KOPT-K1 (cell line): ENCODE data around the gene BAIAP2L2.
A peak's percentile ranks its signal among the peaks of the same experiment; 100 is the strongest.

Experiments used
- H3K27ac ChIP-seq: fragments of 200-600 bp; sonication (generic); 2 replicates; pipeline ENCODE4 v1.5.1; 2016; ENCODE audit warnings: antibody characterized with exemption, mild to moderate bottlenecking, low read depth, low read length; ENCODE audit not compliant: poor library complexity, severe bottlenecking
- H3K36me3 ChIP-seq: fragments of 200-600 bp; sonication (generic); 2 replicates; pipeline ENCODE4 v1.5.1; 2017; ENCODE audit warnings: antibody characterized with exemption, mild to moderate bottlenecking, low read length, moderate library complexity; ENCODE audit not compliant: insufficient read depth
- H3K9me3 ChIP-seq: fragments of 200-600 bp; sonication (generic); 2 replicates; pipeline ENCODE4 v1.5.1; 2017; ENCODE audit warnings: antibody characterized with exemption, low read length, mild to moderate bottlenecking; ENCODE audit not compliant: insufficient read depth, poor library complexity, severe bottlenecking

Gene BAIAP2L2

DNA sequence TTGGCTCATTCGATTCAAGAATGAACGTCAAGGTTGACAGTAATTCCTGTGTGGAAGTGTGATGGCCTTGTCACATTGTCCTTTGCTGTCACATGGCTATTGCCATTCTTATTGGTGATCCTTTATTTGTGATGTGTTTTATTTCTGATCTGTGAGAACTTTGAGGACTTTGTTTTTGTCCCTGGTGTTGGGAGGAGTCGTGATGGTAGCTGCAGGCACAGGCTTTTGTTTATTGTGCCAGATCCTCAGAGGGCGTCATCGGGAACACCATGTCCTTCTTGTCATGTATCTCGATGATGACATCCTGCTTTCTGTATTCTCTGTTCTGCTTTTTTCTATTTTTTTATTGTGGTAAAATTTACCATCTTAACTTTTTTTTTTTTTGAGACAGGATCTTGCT is 47.7 kb downstream of the BAIAP2L2 start:
- Histone ChIP-seq H3K9me3 (no peaks in the 10 kb centered on the region), H3K27ac (no peak overlapping the region), H3K36me3 (peaks cover 15% of the 10 kb centered on the region; the same call in 1 of the 2 replicates)

DNA sequence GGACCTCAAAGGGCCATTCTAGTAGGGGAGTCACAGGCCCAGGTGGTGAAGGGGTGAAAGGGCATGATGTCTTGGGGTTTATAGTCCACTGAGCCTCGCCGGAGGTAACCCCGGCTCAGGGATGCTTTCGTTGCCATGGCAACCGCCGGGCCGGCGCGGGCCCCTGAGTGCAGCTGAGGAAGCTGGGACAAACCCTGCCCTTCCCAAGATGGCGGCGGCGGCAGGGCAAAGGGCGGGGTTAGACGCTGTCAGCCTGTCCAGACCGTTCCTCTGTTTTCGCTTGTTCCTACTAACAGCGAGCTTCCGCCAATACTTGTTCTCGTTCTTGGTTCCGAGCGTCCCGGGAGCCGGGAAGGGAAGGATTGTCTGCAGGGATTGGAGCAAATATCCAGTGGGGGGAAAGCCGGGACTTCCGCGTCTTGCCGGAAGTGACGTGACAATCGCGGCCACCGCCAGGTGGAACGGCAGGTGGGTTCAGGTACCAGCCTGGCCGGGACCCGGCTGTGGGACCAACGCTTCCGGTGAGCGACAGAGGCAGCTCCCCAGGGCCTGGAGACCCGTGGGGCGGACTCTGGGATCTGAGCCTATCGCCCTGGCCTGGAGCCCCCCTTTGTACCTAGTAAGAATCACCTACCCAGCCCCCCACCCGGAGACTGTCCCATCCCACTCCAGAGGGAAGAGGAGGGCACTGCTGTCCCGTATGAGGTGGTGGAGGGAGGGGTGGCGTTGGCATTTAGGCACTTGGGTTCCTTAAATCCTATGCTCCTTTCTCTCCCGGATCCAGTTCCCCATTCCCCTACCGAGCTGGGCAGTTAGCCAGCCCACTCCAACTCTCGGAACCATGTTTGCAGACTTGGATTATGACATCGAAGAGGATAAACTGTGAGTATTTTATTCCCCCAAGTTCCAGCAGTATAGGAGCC is 53.3 kb downstream of the BAIAP2L2 start, which contains the start of gene PICK1:
TSS of gene PICK1 (plus strand) at position 436 of the 923 bp plus-strand sequence. CDS start at position 842, 406 bp downstream.
- H3K36me3 ChIP-seq: no peaks in the 10 kb centered on the region
- H3K27ac ChIP-seq: peak within 1 kb of the TSS; percentile 77
- H3K9me3 ChIP-seq: no peaks in the 10 kb centered on the region

- no peaks in the 10 kb centered on the region for H3K36me3 ChIP-seq
- no peak overlapping the region for H3K27ac ChIP-seq
- H3K9me3 ChIP-seq: no peaks in the 10 kb centered on the region
These were observed 58.3 kb downstream of the BAIAP2L2 start for GRCh38 chr22:38051900-38052862.

DNA sequence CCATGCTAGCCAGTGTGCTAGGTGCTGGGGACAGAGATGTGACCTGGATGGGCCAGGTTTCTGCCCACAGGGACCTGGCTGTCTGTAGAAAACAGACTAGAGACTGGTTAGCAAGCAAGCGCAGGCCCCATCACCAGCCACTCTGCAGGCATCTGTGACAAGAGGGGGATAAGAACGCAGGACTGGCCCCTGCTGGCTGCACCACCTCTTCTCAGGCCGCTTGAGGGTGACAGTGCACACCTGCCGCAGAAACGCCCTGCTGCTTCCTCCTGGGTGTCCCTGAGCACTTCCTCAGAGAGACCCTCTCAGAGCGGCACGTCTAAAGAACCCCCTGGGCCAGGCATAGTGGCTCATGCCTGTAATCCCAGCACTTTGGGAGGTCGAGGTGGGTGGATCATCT is 59.2 kb downstream of the BAIAP2L2 start:
- H3K27ac ChIP-seq: no peak overlapping the region
- H3K36me3 ChIP-seq: no peaks in the 10 kb centered on the region
- no peaks in the 10 kb centered on the region for H3K9me3 ChIP-seq

DNA sequence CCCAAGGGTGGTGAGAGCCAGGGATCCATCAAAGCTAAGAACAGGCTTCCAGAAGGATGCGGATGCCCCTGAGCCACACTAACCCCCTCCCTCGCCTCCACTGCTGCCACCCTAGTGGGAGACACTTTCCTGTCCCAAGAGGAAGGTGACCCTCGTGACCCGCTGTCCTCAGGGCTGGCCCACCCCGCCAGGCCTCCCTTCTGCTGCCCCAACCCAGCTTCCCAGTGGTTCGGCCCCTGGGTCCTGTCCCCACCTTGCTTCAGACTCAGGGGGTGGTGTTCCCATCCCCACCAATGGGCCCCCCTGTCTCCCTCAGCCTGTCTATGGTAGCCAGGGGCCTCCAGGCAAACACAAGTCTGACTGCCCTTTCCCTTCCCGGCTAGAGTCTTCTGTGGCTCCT is 59.8 kb downstream of the BAIAP2L2 start:
- H3K9me3 ChIP-seq: no peaks in the 10 kb centered on the region
- H3K27ac ChIP-seq: no peak overlapping the region
- H3K36me3 ChIP-seq: no peaks in the 10 kb centered on the region

DNA sequence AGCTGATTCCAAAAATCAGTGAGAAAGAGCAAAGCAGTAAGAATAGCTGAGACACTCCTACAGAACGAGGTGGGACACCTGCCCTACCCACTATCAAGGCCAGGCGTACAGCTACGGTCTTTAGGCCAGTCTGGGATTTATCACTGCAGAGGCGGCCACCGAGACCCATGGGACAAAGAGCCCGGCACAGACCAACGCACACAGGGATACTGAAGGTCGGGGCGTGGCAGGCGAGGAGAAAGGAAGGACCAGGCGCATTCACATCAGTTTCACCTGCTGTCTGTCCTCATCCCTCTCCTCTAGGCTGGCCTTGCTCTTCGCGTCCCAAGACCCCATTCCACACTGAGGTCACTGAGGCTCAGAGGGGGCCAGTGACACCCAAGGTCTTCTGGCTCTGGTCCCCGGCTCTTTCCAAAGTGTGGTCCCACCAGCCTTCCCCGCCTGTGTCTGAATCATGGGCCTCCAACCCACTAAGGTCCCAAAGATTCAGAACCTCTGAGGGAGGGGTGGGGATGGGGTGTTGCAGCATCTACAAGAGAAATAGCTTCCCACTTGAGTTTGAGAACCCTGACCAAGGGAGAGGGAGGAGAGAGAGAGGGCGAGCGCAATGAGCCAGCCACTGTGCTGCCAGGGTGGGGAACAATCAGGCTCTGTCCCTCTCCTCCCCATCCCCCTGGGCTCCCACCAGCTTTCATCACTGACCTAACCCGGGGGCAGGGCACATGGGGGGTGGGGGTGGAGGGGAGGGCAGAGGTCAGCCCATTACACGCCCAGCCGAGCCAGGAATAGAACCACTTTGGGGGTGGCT is 60.5 kb downstream of the BAIAP2L2 start:
- Histone ChIP-seq H3K9me3 (no peaks in the 10 kb centered on the region), H3K36me3 (no peaks in the 10 kb centered on the region), H3K27ac (no peak overlapping the region)

GRCh38 chr22:38046070-38046748 is 64.3 kb downstream of the BAIAP2L2 start:
- no peak overlapping the region for H3K27ac ChIP-seq
- H3K36me3 ChIP-seq: no peaks in the 10 kb centered on the region

GRCh38 chr22:38043151-38044039 is 67.1 kb downstream of the BAIAP2L2 start:
- Histone ChIP-seq H3K36me3 (no peaks in the 10 kb centered on the region), H3K9me3 (no peaks in the 10 kb centered on the region), H3K27ac (no peak overlapping the region)

More at GRCh38 chr22:38046070-38046748, 64.3 kb downstream of the BAIAP2L2 start:
- no peaks in the 10 kb centered on the region for H3K9me3 ChIP-seq

DNA sequence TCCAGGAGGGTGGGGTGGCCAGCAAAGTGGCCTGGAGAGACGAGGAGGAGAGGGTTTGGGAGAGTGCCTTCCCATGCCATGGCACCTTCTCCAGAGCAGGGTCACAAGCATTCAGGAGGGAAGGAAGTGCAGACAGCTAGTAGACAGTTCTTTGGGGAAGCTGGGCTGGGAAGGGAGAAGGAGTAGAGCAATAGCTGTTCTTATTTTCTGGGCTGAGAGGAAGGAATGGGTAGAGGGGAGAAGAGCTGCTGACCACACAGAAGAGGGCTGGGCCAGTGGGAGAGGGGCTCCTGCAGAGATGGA is 68.0 kb downstream of the BAIAP2L2 start:
- no peak overlapping the region for H3K27ac ChIP-seq
- H3K9me3 ChIP-seq: no peaks in the 10 kb centered on the region
- no peaks in the 10 kb centered on the region for H3K36me3 ChIP-seq

GRCh38 chr22:38041760-38042487 is 68.6 kb downstream of the BAIAP2L2 start:
- Histone ChIP-seq H3K27ac (no peak overlapping the region), H3K36me3 (no peaks in the 10 kb centered on the region), H3K9me3 (no peaks in the 10 kb centered on the region)

DNA sequence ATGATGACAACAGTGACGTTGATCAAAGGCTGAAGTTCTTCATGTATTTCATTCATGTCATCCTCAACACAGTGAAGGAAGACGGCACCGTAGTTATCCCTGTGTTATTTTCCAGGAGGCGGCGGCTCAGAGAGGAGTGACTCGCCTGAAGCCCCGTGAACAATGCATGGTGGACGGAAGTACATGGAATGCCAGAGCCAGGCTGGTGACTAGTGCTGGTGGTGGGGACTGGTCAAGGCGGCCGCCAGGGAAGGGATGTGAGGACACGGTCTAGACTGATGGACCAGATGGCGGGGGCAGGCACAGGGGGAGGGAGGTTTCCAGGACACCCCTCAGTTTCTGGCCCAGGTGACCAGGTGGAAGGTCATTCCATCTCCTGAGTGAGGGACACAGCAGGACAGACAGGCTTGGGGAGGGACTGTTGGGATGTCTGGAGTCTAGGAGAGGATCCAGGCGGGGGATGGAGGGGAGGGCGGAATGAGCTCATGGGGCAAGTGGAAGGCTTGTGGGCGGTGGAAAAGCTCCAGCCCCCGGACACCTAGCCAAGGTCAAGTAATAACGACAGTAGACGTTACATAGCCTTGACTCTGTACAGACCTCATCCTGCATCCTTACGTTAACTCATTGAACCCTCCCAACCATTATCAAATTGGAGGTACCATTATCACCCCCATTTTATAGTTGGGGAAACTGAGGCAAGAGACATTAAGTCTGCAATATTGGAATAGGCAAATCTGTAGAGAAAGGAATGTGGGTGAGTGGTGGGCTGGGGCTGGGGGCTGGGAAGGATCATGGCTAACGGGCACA is 69.3 kb downstream of the BAIAP2L2 start:
- Histone ChIP-seq H3K9me3 (no peaks in the 10 kb centered on the region), H3K27ac (no peak overlapping the region), H3K36me3 (no peaks in the 10 kb centered on the region)
